ENCODE data around the gene FOXO1. TPM values are rescaled to one million over a fixed set of nuclear protein-coding genes. Genes with fewer than 3 reads are reported as not detected.

The FOXO1 gene
- total RNA-seq, 5 donors from 2014 or later (not counting 1 experiment from before 2014, with no cell fraction given): 73.0 to 89.1 (median 84.5) TPM

GRCh38 chr13:40648841-40649240 lies 17.6 kb downstream of the FOXO1 start:
- H3K4me3 Mint-ChIP-seq: peak overlapping the region in 1 of 3 donors; percentile 96
- ChIA-PET CTCF (interaction anchor here in 1 of 2 donors (1.3 kb wide), 1 partner anchor 11 kb away, joined by 3 read pairs; no protein-coding TSS in a partner anchor), POLR2A (no interaction called here)
- H3K27ac Mint-ChIP-seq: peak overlapping the region in 1 of 2 donors; percentile 76
- H3K4me1 Mint-ChIP-seq: peaks cover 97 to 99% (median 98%) of the 10 kb centered on the region in 3 donors
- DNase-seq (no peak), ATAC-seq (replicated peaks in 1 of 4) (no peak)
- peaks cover 38 to 59% of the 10 kb centered on the region in 2 experiments for H3K4me1 ChIP-seq (ENCODE audit: control insufficient read depth in 1 of 2, extremely low read depth in 1 of 2, insufficient read depth in 2 of 2, low read length in 2 of 2)
- H3K27me3 Mint-ChIP-seq: no peaks in the 10 kb centered on the region
- H3K9me3 ChIP-seq: no peaks in the 10 kb centered on the region
- H3K36me3 ChIP-seq (ENCODE audit: control insufficient read depth in 2 of 2, extremely low read depth in 1 of 2, insufficient read depth in 1 of 2, low read length in 1 of 2): no peaks in the 10 kb centered on the region
- H3K4me3 ChIP-seq (ENCODE audit: control insufficient read depth in 1 of 2, extremely low read depth in 1 of 2, low read length in 1 of 2): no peak overlapping the region
- H3K9me3 Mint-ChIP-seq: no peaks in the 10 kb centered on the region
- WGBS (ENCODE audit: insufficient coverage): no CpG with 5 or more reads among the region's 3 CpGs
- H3K27me3 ChIP-seq (replicated peaks in 1 of 2; ENCODE audit: control insufficient read depth in 2 of 2, extremely low read depth in 1 of 2, insufficient read depth in 2 of 2, low read length in 1 of 2): no peaks in the 10 kb centered on the region
- no peak overlapping the region for H3K27ac ChIP-seq (ENCODE audit: low read length)
- H3K36me3 Mint-ChIP-seq: peaks cover 7% of the 10 kb centered on the region

GRCh38 chr13:40648040-40648439 lies 18.4 kb downstream of the FOXO1 start:
- CTCF ChIA-PET: interaction anchor here (0.6 to 1.3 kb wide), 2 partner anchors 10 to 579 kb away, joined by 3 to 4 read pairs; no protein-coding TSS in a partner anchor
- peak overlapping the region in 1 of 3 donors; percentile 96 for H3K4me3 Mint-ChIP-seq

GRCh38 chr13:40644838-40645604 lies 21.4 kb downstream of the FOXO1 start:
- peak in 1 of 4 experiments; percentile 42 for ATAC-seq (replicated peaks in 1 of 4)
- Mint-ChIP-seq H3K27me3 (no peaks in the 10 kb centered on the region), H3K4me1 (peaks cover 97 to 100% (median 97%) of the 10 kb centered on the region in 3 donors), H3K9me3 (no peaks in the 10 kb centered on the region), H3K4me3 (peak overlapping the region; percentile 13 to 96 (median 60)), H3K36me3 (peaks cover 10% of the 10 kb centered on the region), H3K27ac (peak overlapping the region; percentile 80 to 85)
- POLR2A ChIA-PET: interaction anchor here in 1 of 2 donors (0.7 kb wide), 1 partner anchor 19 kb away, joined by 3 read pairs; no protein-coding TSS in a partner anchor
- Histone ChIP-seq H3K27ac (ENCODE audit: low read length) (peak overlapping the region; percentile 6), H3K9me3 (no peaks in the 10 kb centered on the region), H3K36me3 (ENCODE audit: control insufficient read depth in 2 of 2, extremely low read depth in 1 of 2, insufficient read depth in 1 of 2, low read length in 1 of 2) (no peaks in the 10 kb centered on the region), H3K4me3 (ENCODE audit: control insufficient read depth in 1 of 2, extremely low read depth in 1 of 2, low read length in 1 of 2) (no peak overlapping the region), H3K27me3 (replicated peaks in 1 of 2; ENCODE audit: control insufficient read depth in 2 of 2, extremely low read depth in 1 of 2, insufficient read depth in 2 of 2, low read length in 1 of 2) (no peaks in the 10 kb centered on the region), H3K4me1 (ENCODE audit: control insufficient read depth in 1 of 2, extremely low read depth in 1 of 2, insufficient read depth in 2 of 2, low read length in 2 of 2) (peaks cover 39 to 62% of the 10 kb centered on the region in 2 experiments)
- CTCF ChIA-PET: interaction anchor here (0.6 to 1.0 kb wide), 3 partner anchors 13 to 1109 kb away, joined by 3 to 5 read pairs (median 4); no protein-coding TSS in a partner anchor
- WGBS (ENCODE audit: insufficient coverage): 45% methylated on average over 2 of the region's 3 CpGs
- peak in 3 of 35 experiments; percentile 16 to 35 (median 18) for DNase-seq

More at GRCh38 chr13:40648040-40648439, 18.4 kb downstream of the FOXO1 start:
- Histone ChIP-seq H3K4me3 (ENCODE audit: control insufficient read depth in 1 of 2, extremely low read depth in 1 of 2, low read length in 1 of 2) (no peak overlapping the region), H3K27me3 (replicated peaks in 1 of 2; ENCODE audit: control insufficient read depth in 2 of 2, extremely low read depth in 1 of 2, insufficient read depth in 2 of 2, low read length in 1 of 2) (no peaks in the 10 kb centered on the region), H3K9me3 (no peaks in the 10 kb centered on the region), H3K27ac (ENCODE audit: low read length) (no peak overlapping the region), H3K36me3 (ENCODE audit: control insufficient read depth in 2 of 2, extremely low read depth in 1 of 2, insufficient read depth in 1 of 2, low read length in 1 of 2) (no peaks in the 10 kb centered on the region), H3K4me1 (ENCODE audit: control insufficient read depth in 1 of 2, extremely low read depth in 1 of 2, insufficient read depth in 2 of 2, low read length in 2 of 2) (peaks cover 35 to 55% of the 10 kb centered on the region in 2 experiments)
- H3K27ac Mint-ChIP-seq: peak overlapping the region; percentile 12 to 64
- no CpG with 5 or more reads among the region's 2 CpGs for WGBS (ENCODE audit: insufficient coverage)
- POLR2A ChIA-PET: interaction anchor here (0.5 to 0.9 kb wide), 2 partner anchors 16 to 286 kb away, joined by 3 to 4 read pairs; no protein-coding TSS in a partner anchor
- ATAC-seq (replicated peaks in 1 of 4) (no peak), DNase-seq (no peak)
- H3K27me3 Mint-ChIP-seq: no peaks in the 10 kb centered on the region
- peaks cover 7% of the 10 kb centered on the region for H3K36me3 Mint-ChIP-seq
- peaks cover 97 to 99% (median 98%) of the 10 kb centered on the region in 3 donors for H3K4me1 Mint-ChIP-seq
- no peaks in the 10 kb centered on the region for H3K9me3 Mint-ChIP-seq

- ChIA-PET POLR2A (interaction anchor here (0.6 kb wide), 2 partner anchors 450 to 611 kb away, joined by 3 read pairs; no protein-coding TSS in a partner anchor), CTCF (no interaction called here)
- Mint-ChIP-seq H3K9me3 (no peaks in the 10 kb centered on the region), H3K27me3 (no peaks in the 10 kb centered on the region), H3K36me3 (peaks cover 15% of the 10 kb centered on the region), H3K27ac (peak overlapping the region; percentile 72 to 75), H3K4me3 (peak overlapping the region; percentile 17 to 68 (median 63)), H3K4me1 (peaks cover 87 to 91% (median 91%) of the 10 kb centered on the region in 3 donors)
- H3K4me1 ChIP-seq (ENCODE audit: control insufficient read depth in 1 of 2, extremely low read depth in 1 of 2, insufficient read depth in 2 of 2, low read length in 2 of 2): peaks cover 32 to 59% of the 10 kb centered on the region in 2 experiments
- H3K4me3 ChIP-seq (ENCODE audit: control insufficient read depth in 1 of 2, extremely low read depth in 1 of 2, low read length in 1 of 2): no peak overlapping the region
- DNase-seq (peak in 2 of 35 experiments; percentile 8 to 26), ATAC-seq (replicated peaks in 1 of 4) (peak in 3 of 4 experiments; percentile 33 to 49 (median 41))
- 100% methylated on average over 1 of the region's 11 CpGs for WGBS (ENCODE audit: insufficient coverage)
- H3K36me3 ChIP-seq (ENCODE audit: control insufficient read depth in 2 of 2, extremely low read depth in 1 of 2, insufficient read depth in 1 of 2, low read length in 1 of 2): no peaks in the 10 kb centered on the region
- no peaks in the 10 kb centered on the region for H3K27me3 ChIP-seq (replicated peaks in 1 of 2; ENCODE audit: control insufficient read depth in 2 of 2, extremely low read depth in 1 of 2, insufficient read depth in 2 of 2, low read length in 1 of 2)
- H3K27ac ChIP-seq (ENCODE audit: low read length): no peak overlapping the region
- no peaks in the 10 kb centered on the region for H3K9me3 ChIP-seq
Observed at GRCh38 chr13:40640845-40641458, 25.5 kb downstream of the FOXO1 start.

GRCh38 chr13:40640202-40640601 lies 26.2 kb downstream of the FOXO1 start:
- no peaks in the 10 kb centered on the region for H3K9me3 ChIP-seq
- no peaks in the 10 kb centered on the region for H3K27me3 ChIP-seq (replicated peaks in 1 of 2; ENCODE audit: control insufficient read depth in 2 of 2, extremely low read depth in 1 of 2, insufficient read depth in 2 of 2, low read length in 1 of 2)
- H3K27ac Mint-ChIP-seq: peak overlapping the region; percentile 62 to 75
- no peak overlapping the region for H3K27ac ChIP-seq (ENCODE audit: low read length)
- CTCF ChIA-PET: interaction anchor here in 1 of 2 donors (1.0 kb wide), 1 partner anchor 43 kb away, joined by 4 read pairs; no protein-coding TSS in a partner anchor
- no peaks in the 10 kb centered on the region for H3K27me3 Mint-ChIP-seq
- H3K4me3 Mint-ChIP-seq: peak overlapping the region in 1 of 3 donors; percentile 63
- POLR2A ChIA-PET: interaction anchor here (0.5 to 0.7 kb wide), 3 partner anchors 24 to 203 kb away, joined by 3 to 7 read pairs (median 4); no protein-coding TSS in a partner anchor
- ATAC-seq (replicated peaks in 1 of 4) (peak in 3 of 4 experiments; percentile 8 to 30 (median 24)), DNase-seq (no peak)
- 40% methylated on average over 1 of the region's 6 CpGs for WGBS (ENCODE audit: insufficient coverage)
- no peaks in the 10 kb centered on the region for H3K36me3 ChIP-seq (ENCODE audit: control insufficient read depth in 2 of 2, extremely low read depth in 1 of 2, insufficient read depth in 1 of 2, low read length in 1 of 2)
- no peaks in the 10 kb centered on the region for H3K9me3 Mint-ChIP-seq
- H3K36me3 Mint-ChIP-seq: peaks cover 15% of the 10 kb centered on the region
- H3K4me3 ChIP-seq (ENCODE audit: control insufficient read depth in 1 of 2, extremely low read depth in 1 of 2, low read length in 1 of 2): no peak overlapping the region
- H3K4me1 Mint-ChIP-seq: peaks cover 87 to 91% (median 91%) of the 10 kb centered on the region in 3 donors
- H3K4me1 ChIP-seq (ENCODE audit: control insufficient read depth in 1 of 2, extremely low read depth in 1 of 2, insufficient read depth in 2 of 2, low read length in 2 of 2): peaks cover 32 to 58% of the 10 kb centered on the region in 2 experiments

GRCh38 chr13:40639221-40639681 lies 27.2 kb downstream of the FOXO1 start:
- Histone ChIP-seq H3K9me3 (no peaks in the 10 kb centered on the region), H3K27me3 (replicated peaks in 1 of 2; ENCODE audit: control insufficient read depth in 2 of 2, extremely low read depth in 1 of 2, insufficient read depth in 2 of 2, low read length in 1 of 2) (no peaks in the 10 kb centered on the region), H3K27ac (ENCODE audit: low read length) (no peak overlapping the region), H3K4me1 (ENCODE audit: control insufficient read depth in 1 of 2, extremely low read depth in 1 of 2, insufficient read depth in 2 of 2, low read length in 2 of 2) (peaks cover 29 to 58% of the 10 kb centered on the region in 2 experiments), H3K36me3 (ENCODE audit: control insufficient read depth in 2 of 2, extremely low read depth in 1 of 2, insufficient read depth in 1 of 2, low read length in 1 of 2) (no peaks in the 10 kb centered on the region), H3K4me3 (ENCODE audit: control insufficient read depth in 1 of 2, extremely low read depth in 1 of 2, low read length in 1 of 2) (no peak overlapping the region)
- H3K36me3 Mint-ChIP-seq: peaks cover 15% of the 10 kb centered on the region
- H3K27me3 Mint-ChIP-seq: no peaks in the 10 kb centered on the region
- POLR2A ChIA-PET: interaction anchor here (0.6 to 0.7 kb wide), 2 partner anchors 12 to 90 kb away, joined by 4 read pairs; no protein-coding TSS in a partner anchor
- CTCF ChIA-PET: no interaction called here
- ATAC-seq (replicated peaks in 1 of 4) (no peak), DNase-seq (no peak)
- peaks cover 87 to 91% (median 91%) of the 10 kb centered on the region in 3 donors for H3K4me1 Mint-ChIP-seq
- H3K27ac Mint-ChIP-seq: peak overlapping the region; percentile 62 to 75
- WGBS (ENCODE audit: insufficient coverage): no CpG with 5 or more reads among the region's 4 CpGs
- H3K4me3 Mint-ChIP-seq: peak overlapping the region in 2 of 3 donors; percentile 29 to 63
- no peaks in the 10 kb centered on the region for H3K9me3 Mint-ChIP-seq

Measured in T-cell (primary cell).